ENCODE data around the gene ADGRV1.

Gene ADGRV1

GRCh38 chr5:91125916-91126315 lies 567.3 kb downstream of the ADGRV1 start:
- DNase-seq = no peak

- DNase-seq = no peak
Observed at GRCh38 chr5:91126448-91126847, 567.9 kb downstream of the ADGRV1 start.

- DNase-seq = no peak
Observed at GRCh38 chr5:91126888-91127287, 568.3 kb downstream of the ADGRV1 start.

GRCh38 chr5:91127456-91128081 lies 569.0 kb downstream of the ADGRV1 start:
- no peak for DNase-seq

GRCh38 chr5:91128604-91129003 lies 570.0 kb downstream of the ADGRV1 start:
- no peak for DNase-seq

- no peak for DNase-seq
Observed at GRCh38 chr5:91129748-91130147, 571.2 kb downstream of the ADGRV1 start.

GRCh38 chr5:91130759-91131158 lies 572.2 kb downstream of the ADGRV1 start:
- no peak for DNase-seq

- no peak for DNase-seq
Observed at GRCh38 chr5:91132550-91132949, 574.0 kb downstream of the ADGRV1 start.

- no peak for DNase-seq
Observed at GRCh38 chr5:91133183-91133582, 574.6 kb downstream of the ADGRV1 start.

- DNase-seq = no peak
Observed at GRCh38 chr5:91135475-91136248, 577.1 kb downstream of the ADGRV1 start.

- no peak for DNase-seq
Observed at GRCh38 chr5:91136271-91136670, 577.7 kb downstream of the ADGRV1 start.

GRCh38 chr5:91137647-91138046 lies 579.0 kb downstream of the ADGRV1 start:
- DNase-seq = no peak

- no peak for DNase-seq
Observed at GRCh38 chr5:91139572-91140200, 581.1 kb downstream of the ADGRV1 start.

- no peak for DNase-seq
Observed at GRCh38 chr5:91140657-91141056, 582.1 kb downstream of the ADGRV1 start.

- no peak for DNase-seq
Observed at GRCh38 chr5:91141642-91142041, 583.0 kb downstream of the ADGRV1 start.

GRCh38 chr5:91142386-91142785 lies 583.8 kb downstream of the ADGRV1 start:
- DNase-seq = no peak

GRCh38 chr5:91142819-91143218 lies 584.2 kb downstream of the ADGRV1 start:
- no peak for DNase-seq

GRCh38 chr5:91143840-91144239 lies 585.2 kb downstream of the ADGRV1 start:
- no peak for DNase-seq

GRCh38 chr5:91144491-91145332 lies 586.1 kb downstream of the ADGRV1 start:
- DNase-seq = no peak

GRCh38 chr5:91145333-91145620 lies 586.7 kb downstream of the ADGRV1 start:
- no peak for DNase-seq

- DNase-seq = no peak
Observed at GRCh38 chr5:91146230-91146629, 587.6 kb downstream of the ADGRV1 start.

GRCh38 chr5:91146905-91147600 lies 588.5 kb downstream of the ADGRV1 start:
- DNase-seq = no peak

GRCh38 chr5:91150234-91150633 lies 591.6 kb downstream of the ADGRV1 start:
- DNase-seq = no peak
